Liver (tissue), 3 donors: ENCODE results near the gene B3GNT2.

ENCODE experiments used
- JUND ChIP-seq, 2 donors: IDR thresholded peaks; 2 replicates each; pipeline ENCODE4 v1.6.1; 2016; ENCODE audit warnings: antibody characterized with exemption in 2 of 2
- RXRA ChIP-seq, 2 donors: IDR thresholded peaks; 2 replicates each; pipeline ENCODE4 v1.6.1; 2017 to 2018; ENCODE audit warnings: antibody characterized with exemption in 2 of 2, mild to moderate bottlenecking in 1 of 2
- TF ChIP-seq, protein P1 (sequence below): fragments of 150-350 bp; IDR thresholded peaks from 2 replicates; pipeline ENCODE4 v1.5.1; 2017; ENCODE audit warnings: improper control_type of control experiment, low read depth, low read length; ENCODE audit not compliant: missing input control
- donor health status: healthy.
- donor health status: healthy.

DNA sequence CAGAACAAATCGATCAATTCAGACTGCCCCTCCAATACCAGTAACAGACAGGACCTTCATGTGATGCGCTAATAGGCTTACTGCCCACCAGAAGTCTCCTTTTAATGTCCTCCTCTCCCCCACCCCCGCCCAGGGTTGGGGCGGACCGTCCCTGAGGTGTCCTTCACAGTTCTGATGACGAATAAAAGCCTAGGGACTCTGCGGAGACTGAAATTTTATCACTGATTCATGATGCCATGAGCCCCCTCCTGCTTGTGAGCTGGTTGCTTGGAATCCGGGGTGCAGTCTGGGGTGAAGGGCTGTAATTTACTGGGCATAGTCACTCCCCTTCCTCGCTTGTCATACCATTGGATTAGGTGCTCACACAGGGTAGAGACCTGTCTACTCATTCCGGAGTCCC is 42.3 kb downstream of the B3GNT2 start:
- TF ChIP-seq, protein P1, sequence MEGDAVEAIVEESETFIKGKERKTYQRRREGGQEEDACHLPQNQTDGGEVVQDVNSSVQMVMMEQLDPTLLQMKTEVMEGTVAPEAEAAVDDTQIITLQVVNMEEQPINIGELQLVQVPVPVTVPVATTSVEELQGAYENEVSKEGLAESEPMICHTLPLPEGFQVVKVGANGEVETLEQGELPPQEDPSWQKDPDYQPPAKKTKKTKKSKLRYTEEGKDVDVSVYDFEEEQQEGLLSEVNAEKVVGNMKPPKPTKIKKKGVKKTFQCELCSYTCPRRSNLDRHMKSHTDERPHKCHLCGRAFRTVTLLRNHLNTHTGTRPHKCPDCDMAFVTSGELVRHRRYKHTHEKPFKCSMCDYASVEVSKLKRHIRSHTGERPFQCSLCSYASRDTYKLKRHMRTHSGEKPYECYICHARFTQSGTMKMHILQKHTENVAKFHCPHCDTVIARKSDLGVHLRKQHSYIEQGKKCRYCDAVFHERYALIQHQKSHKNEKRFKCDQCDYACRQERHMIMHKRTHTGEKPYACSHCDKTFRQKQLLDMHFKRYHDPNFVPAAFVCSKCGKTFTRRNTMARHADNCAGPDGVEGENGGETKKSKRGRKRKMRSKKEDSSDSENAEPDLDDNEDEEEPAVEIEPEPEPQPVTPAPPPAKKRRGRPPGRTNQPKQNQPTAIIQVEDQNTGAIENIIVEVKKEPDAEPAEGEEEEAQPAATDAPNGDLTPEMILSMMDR: no peak
- TF ChIP-seq RXRA (IDR thresholded peaks at IDR 0.05): no peak
- no peak for TF ChIP-seq JUND (IDR thresholded peaks at IDR 0.05)
